Lung (tissue), 12 donors: ENCODE measurements around the gene HPCA. TPM values are rescaled to one million over a fixed set of nuclear protein-coding genes. Genes with fewer than 3 reads are reported as not detected.

Experiments used
- ATAC-seq: fragments of 200-7000 bp; cut with Tn5 transposase; one replicate; pipeline ENCODE4 v1.9.1; 2020; ENCODE audit warnings: moderate number of reproducible peaks; ENCODE audit not compliant: insufficient read depth, low FRiP score
- DNase-seq, 3 donors: peaks; one replicate each; pipeline ENCODE4 v3.0.0-alpha.2; 2013 to 2017
- H3K27ac ChIP-seq, 2 donors: one replicate each; pipeline ENCODE4 v1.5.1; 2013; ENCODE audit warnings: mild to moderate bottlenecking in 2 of 2, moderate library complexity in 2 of 2, control low read depth in 1 of 2, inconsistent platforms in 1 of 2, low read depth in 1 of 2, low read length in 1 of 2
- H3K27me3 ChIP-seq, 3 donors: one replicate each; pipeline ENCODE4 v1.5.1; 2013; ENCODE audit warnings: low read length in 2 of 3; ENCODE audit not compliant: control insufficient read depth in 3 of 3, insufficient read depth in 3 of 3
- H3K36me3 ChIP-seq, 4 donors: one replicate each; pipeline ENCODE4 v1.5.1; 2013; ENCODE audit warnings: low read length in 4 of 4, mild to moderate bottlenecking in 1 of 4, moderate library complexity in 1 of 4; ENCODE audit not compliant: control insufficient read depth in 4 of 4, insufficient read depth in 4 of 4
- H3K4me1 ChIP-seq, 5 donors: one replicate each; pipeline ENCODE4 v1.5.1; 2013; ENCODE audit warnings: low read length in 5 of 5, mild to moderate bottlenecking in 2 of 5, moderate library complexity in 1 of 5; ENCODE audit not compliant: control insufficient read depth in 5 of 5, insufficient read depth in 5 of 5
- H3K4me3 ChIP-seq: one replicate; pipeline ENCODE4 v1.5.1; 2013; ENCODE audit warnings: mild to moderate bottlenecking, control low read depth, moderate library complexity
- H3K9ac ChIP-seq, 2 donors: one replicate each; pipeline ENCODE4 v1.5.1; 2013; ENCODE audit warnings: low read length in 2 of 2, control low read depth in 1 of 2; ENCODE audit not compliant: insufficient read depth in 1 of 2
- H3K9me3 ChIP-seq, 4 donors: one replicate each; pipeline ENCODE4 v1.5.1; 2013; ENCODE audit warnings: low read length in 3 of 4, mild to moderate bottlenecking in 1 of 4, moderate library complexity in 1 of 4; ENCODE audit not compliant: control insufficient read depth in 4 of 4, insufficient read depth in 3 of 4
- WGBS, 2 donors: extraction: QIAGEN DNeasy Blood & Tissue Kit; methylation state at CpG; one replicate each; pipeline ENCODE4 v1.1.7; 2013; 5-methylcytosine and 5-hydroxymethylcytosine counted together
- polyA plus RNA-seq, 2 donors: library from polyadenylated mRNA; stranded (reverse); fragments of 200-250 nt; gene quantifications; one replicate each; pipeline ENCODE4 v1.2.1, GENCODE V29; 2013
- total RNA-seq, 2 donors: library from RNA; depleted of rRNA in 1 of 2; stranded (reverse); fragments of >200 nt in 1 of 2; gene quantifications; one replicate each; pipeline ENCODE4 v1.2.1, GENCODE V29; 2014 to 2021
- TF ChIP-seq, protein P1 (sequence below): IDR thresholded peaks from 2 replicates; pipeline ENCODE4 v1.5.1; 2012; ENCODE audit warnings: mild to moderate bottlenecking; ENCODE audit errors: control extremely low read depth, extremely low read depth
- donor health status: control.
- donor health status: control.
- donor health status: Bipolar disorder and iron deficiency.
- donor health status: healthy.
- donor health status: DM: yes; HTN: yes; CAD: no.

Gene HPCA
- total and polyA plus RNA-seq, 4 donors = 0.19 to 1.3 (median 0.40) TPM; not detected in 1

GRCh38 chr1:32925403-32926162 is 39.3 kb downstream of the HPCA start:
- peaks cover 0 to 6% (median 0%) of the 10 kb centered on the region in 3 donors for H3K27me3 ChIP-seq
- peaks cover 0 to 16% (median 5%) of the 10 kb centered on the region in 5 donors for H3K4me1 ChIP-seq
- H3K9me3 ChIP-seq = no peaks in the 10 kb centered on the region
- TF ChIP-seq, protein P1, sequence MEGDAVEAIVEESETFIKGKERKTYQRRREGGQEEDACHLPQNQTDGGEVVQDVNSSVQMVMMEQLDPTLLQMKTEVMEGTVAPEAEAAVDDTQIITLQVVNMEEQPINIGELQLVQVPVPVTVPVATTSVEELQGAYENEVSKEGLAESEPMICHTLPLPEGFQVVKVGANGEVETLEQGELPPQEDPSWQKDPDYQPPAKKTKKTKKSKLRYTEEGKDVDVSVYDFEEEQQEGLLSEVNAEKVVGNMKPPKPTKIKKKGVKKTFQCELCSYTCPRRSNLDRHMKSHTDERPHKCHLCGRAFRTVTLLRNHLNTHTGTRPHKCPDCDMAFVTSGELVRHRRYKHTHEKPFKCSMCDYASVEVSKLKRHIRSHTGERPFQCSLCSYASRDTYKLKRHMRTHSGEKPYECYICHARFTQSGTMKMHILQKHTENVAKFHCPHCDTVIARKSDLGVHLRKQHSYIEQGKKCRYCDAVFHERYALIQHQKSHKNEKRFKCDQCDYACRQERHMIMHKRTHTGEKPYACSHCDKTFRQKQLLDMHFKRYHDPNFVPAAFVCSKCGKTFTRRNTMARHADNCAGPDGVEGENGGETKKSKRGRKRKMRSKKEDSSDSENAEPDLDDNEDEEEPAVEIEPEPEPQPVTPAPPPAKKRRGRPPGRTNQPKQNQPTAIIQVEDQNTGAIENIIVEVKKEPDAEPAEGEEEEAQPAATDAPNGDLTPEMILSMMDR = no peak
- DNase-seq = peak; percentile 59 to 78 (median 73)
- peak overlapping the region in 1 of 2 donors; percentile 13 for H3K9ac ChIP-seq
- 10 to 16% methylated on average over 24 of the region's 24 CpGs for WGBS, 2 donors
- no peak overlapping the region for H3K27ac ChIP-seq
- no peak overlapping the region for H3K4me3 ChIP-seq
- no peaks in the 10 kb centered on the region for H3K36me3 ChIP-seq
- ATAC-seq = no peak

DNA sequence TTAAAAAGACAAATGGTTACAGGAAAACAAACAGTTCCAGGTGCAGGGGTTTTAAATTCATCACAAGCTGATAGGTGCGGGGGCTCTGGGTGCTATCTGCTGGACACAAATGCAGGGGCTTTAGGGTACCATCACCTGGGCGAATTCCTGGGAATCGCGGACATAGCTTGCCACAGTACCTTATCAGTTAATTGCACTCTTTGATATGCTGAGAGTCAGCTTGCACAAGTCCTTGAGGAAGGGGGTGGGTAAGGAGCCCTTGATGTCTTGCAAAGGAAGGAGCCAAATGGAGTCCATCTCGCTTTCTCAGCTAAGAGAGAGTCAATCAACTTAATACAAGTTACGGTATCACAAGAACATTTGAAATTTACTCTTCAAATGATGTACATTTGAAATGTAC is 40.3 kb downstream of the HPCA start:
- TF ChIP-seq, protein P1 = no peak
- WGBS, 2 donors = 65 to 80% methylated on average over 6 of the region's 6 CpGs
- Histone ChIP-seq H3K4me1 (peaks cover 0 to 16% (median 5%) of the 10 kb centered on the region in 5 donors), H3K27ac (no peak overlapping the region), H3K4me3 (no peak overlapping the region), H3K27me3 (peaks cover 0 to 6% (median 0%) of the 10 kb centered on the region in 3 donors), H3K9ac (no peak overlapping the region), H3K9me3 (no peaks in the 10 kb centered on the region), H3K36me3 (no peaks in the 10 kb centered on the region)
- ATAC-seq = no peak
- peak; percentile 29 to 36 (median 32) for DNase-seq

DNA sequence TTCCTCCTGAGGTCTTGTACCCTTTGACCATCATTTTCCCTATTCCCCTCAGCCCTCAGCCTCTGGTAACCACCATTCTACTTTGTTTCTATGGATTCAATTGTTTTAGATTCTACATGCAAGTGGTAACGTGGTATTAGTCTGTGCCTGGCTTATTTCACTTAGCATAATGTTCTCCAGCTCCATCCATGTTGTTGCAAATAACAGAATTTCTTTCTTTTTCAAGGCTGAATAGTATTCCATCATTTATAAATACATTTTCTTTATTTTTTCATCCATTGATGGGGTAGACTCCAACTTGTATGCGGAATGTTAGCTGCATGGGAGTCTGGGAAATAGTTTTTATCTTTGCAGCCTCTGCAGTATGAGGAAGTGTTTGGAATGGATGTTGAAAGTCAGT is 41.1 kb downstream of the HPCA start:
- Histone ChIP-seq H3K9me3 (no peaks in the 10 kb centered on the region), H3K4me1 (peaks cover 0 to 16% (median 5%) of the 10 kb centered on the region in 5 donors), H3K36me3 (no peaks in the 10 kb centered on the region), H3K27me3 (peaks cover 0 to 6% (median 0%) of the 10 kb centered on the region in 3 donors), H3K27ac (no peak overlapping the region), H3K4me3 (no peak overlapping the region), H3K9ac (no peak overlapping the region)
- TF ChIP-seq, protein P1 = no peak
- DNase-seq (no peak), ATAC-seq (no peak)
- 92% methylated on average over 2 of the region's 2 CpGs for WGBS, 2 donors
